Hepatocyte (in vitro differentiated cells): ENCODE results near the gene METTL25B.

Experiments used
- EZH2 ChIP-seq: fragments of 200-600 bp; sonication (generic); IDR thresholded peaks from 2 replicates; pipeline ENCODE4 v1.6.1; 2016; ENCODE audit warnings: antibody characterized with exemption, mild to moderate bottlenecking, borderline replicate concordance
- TF ChIP-seq, protein P1 (sequence below): fragments of 200-600 bp; sonication (generic); IDR thresholded peaks from 2 replicates; pipeline ENCODE4 v1.5.1; 2016; ENCODE audit warnings: antibody characterized with exemption, mild to moderate bottlenecking; ENCODE audit not compliant: poor library complexity

DNA sequence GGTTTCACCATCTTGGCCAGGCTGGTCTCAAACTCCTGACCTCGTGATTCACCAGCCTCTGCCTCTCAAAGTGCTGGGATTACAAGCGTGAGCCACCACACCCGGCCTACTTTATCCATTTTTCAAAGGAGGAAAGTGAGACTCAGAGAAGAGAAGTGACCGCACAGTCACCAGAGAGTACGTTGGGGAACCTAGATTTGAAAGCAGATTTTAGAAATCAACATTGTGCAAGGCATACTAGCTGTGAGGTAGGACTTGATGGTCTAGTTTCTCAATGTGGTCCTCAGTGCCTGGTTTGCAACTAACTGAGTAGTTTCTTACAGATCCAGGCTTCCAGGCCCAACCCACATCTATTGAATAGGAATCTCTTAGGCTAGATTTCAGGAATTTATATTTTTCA is 37.4 kb downstream of the METTL25B start:
- TF ChIP-seq, protein P1, sequence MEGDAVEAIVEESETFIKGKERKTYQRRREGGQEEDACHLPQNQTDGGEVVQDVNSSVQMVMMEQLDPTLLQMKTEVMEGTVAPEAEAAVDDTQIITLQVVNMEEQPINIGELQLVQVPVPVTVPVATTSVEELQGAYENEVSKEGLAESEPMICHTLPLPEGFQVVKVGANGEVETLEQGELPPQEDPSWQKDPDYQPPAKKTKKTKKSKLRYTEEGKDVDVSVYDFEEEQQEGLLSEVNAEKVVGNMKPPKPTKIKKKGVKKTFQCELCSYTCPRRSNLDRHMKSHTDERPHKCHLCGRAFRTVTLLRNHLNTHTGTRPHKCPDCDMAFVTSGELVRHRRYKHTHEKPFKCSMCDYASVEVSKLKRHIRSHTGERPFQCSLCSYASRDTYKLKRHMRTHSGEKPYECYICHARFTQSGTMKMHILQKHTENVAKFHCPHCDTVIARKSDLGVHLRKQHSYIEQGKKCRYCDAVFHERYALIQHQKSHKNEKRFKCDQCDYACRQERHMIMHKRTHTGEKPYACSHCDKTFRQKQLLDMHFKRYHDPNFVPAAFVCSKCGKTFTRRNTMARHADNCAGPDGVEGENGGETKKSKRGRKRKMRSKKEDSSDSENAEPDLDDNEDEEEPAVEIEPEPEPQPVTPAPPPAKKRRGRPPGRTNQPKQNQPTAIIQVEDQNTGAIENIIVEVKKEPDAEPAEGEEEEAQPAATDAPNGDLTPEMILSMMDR: no peak
- TF ChIP-seq EZH2: no peak
